Measurements from ENCODE around the gene ISYNA1. TPM values are rescaled to one million over a fixed set of nuclear protein-coding genes. Genes with fewer than 3 reads are reported as not detected.
A peak's percentile ranks its signal among the peaks of the same experiment; 100 is the strongest.

Gene ISYNA1
- total and polyA plus RNA-seq, 2 donors (not counting 3 experiments of a cell fraction or from before 2014, with no cell fraction given): 69.0 to 70.2 TPM

DNA sequence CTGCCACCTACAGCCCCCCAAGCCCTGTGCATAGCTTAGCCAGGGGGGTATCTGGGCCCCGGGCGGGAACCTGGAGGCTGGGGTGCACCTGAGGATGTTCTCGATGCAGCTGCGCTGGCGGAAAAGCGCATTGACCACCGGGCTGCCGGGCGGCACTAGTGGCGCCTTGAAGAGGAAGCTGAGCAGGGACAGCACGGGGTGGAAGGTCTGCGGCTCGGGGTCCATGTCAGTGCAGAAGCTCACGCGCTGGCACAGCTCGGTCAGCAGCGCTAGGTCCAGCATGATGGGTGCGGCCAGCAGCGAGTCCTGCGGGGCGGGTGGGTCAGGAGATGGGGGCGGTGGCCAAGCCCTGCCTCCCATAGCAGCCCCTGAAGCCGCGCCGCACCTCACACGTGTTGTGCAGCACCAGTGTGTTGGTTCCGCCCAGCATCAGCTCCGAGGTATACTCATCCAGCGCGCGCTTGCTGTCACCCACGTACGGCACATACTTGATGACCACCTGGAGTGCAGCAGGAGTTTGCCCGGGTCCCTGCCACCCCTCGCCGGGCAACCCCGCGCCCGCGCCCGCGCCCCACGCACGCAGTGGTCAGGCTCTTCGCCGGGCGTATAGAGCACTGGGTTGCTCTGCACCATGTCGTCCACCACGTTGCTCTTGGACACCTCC, 2.6 kb downstream of the ISYNA1 start:
- H3K4me2 ChIP-seq (ENCODE audit: insufficient read depth, low read length): no peak overlapping the region
- H3K9ac ChIP-seq (replicated peaks; ENCODE audit: extremely low read depth, insufficient read depth, low read length): no peak overlapping the region
- no peaks in the 10 kb centered on the region for H3K9me1 ChIP-seq (replicated peaks; ENCODE audit: control insufficient read depth, extremely low read depth, insufficient read depth, low read length)
- no peak for DNase-seq (ENCODE audit: low read depth, low spot score)
- peaks cover 1% of the 10 kb centered on the region for H3K79me2 ChIP-seq (ENCODE audit: control insufficient read depth, insufficient read depth, low read length)
- H3K9me3 ChIP-seq (replicated peaks; ENCODE audit: control insufficient read depth, insufficient read depth, low read length): no peaks in the 10 kb centered on the region
- dilution Hi-C loops (cut with MboI; ENCODE audit: extremely low pct_ligation_motif_present, low sequenced_read_pairs) (no loop called here), intact Hi-C loops (cut with micrococcal nuclease) (no loop called here)
- ChIA-PET CTCF (no interaction called here), POLR2A (interaction anchor here (0.6 kb wide), 1 partner anchor 119 kb away, joined by 3 read pairs; no protein-coding TSS in a partner anchor)
- no peaks in the 10 kb centered on the region for H4K20me1 ChIP-seq (replicated peaks; ENCODE audit: control insufficient read depth, extremely low read depth, insufficient read depth, low read length)
- no peak overlapping the region for H3K4me3 ChIP-seq (replicated peaks in 1 of 3; ENCODE audit: insufficient read depth in 1 of 3, low read depth in 1 of 3, low read length in 3 of 3)
- H2AFZ ChIP-seq (ENCODE audit: low read depth, low read length): no peak overlapping the region
- H3K36me3 ChIP-seq (ENCODE audit: control insufficient read depth in 2 of 2, extremely low read depth in 1 of 2, insufficient read depth in 2 of 2, low read length in 2 of 2): peaks cover 0 to 2% of the 10 kb centered on the region in 2 experiments
- H3K27ac ChIP-seq (ENCODE audit: insufficient read depth, low read depth, low read length): no peak overlapping the region
- no peak for FAIRE-seq
- TSS peak; percentile 33 for BruUV-seq (replicated peaks)
- peaks cover 14% of the 10 kb centered on the region for H3K4me1 ChIP-seq (ENCODE audit: control insufficient read depth, extremely low read depth, insufficient read depth, low read length)
- no peak for TF ChIP-seq EZH2 (IDR thresholded peaks at IDR 0.05; ENCODE audit: borderline replicate concordance, low read depth, low read length, severe bottlenecking)
- no peak for TF ChIP-seq FOS (IDR thresholded peaks at IDR 0.05; ENCODE audit: borderline replicate concordance, insufficient read depth, low read length)
- no peak for TF ChIP-seq MYC (IDR thresholded peaks at IDR 0.05; ENCODE audit: low read depth, low read length)
- TF ChIP-seq POLR2A (IDR thresholded peaks at IDR 0.05; ENCODE audit: low read depth, low read length): no peak
- no peak for TF ChIP-seq GATA2 (IDR thresholded peaks at IDR 0.05; ENCODE audit: insufficient read depth, insufficient read length, low read depth, low read length)
- TF ChIP-seq, protein P1, sequence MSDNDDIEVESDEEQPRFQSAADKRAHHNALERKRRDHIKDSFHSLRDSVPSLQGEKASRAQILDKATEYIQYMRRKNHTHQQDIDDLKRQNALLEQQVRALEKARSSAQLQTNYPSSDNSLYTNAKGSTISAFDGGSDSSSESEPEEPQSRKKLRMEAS (IDR thresholded peaks at IDR 0.05; ENCODE audit: insufficient read depth, insufficient read length): no peak
- TF ChIP-seq, protein P2, sequence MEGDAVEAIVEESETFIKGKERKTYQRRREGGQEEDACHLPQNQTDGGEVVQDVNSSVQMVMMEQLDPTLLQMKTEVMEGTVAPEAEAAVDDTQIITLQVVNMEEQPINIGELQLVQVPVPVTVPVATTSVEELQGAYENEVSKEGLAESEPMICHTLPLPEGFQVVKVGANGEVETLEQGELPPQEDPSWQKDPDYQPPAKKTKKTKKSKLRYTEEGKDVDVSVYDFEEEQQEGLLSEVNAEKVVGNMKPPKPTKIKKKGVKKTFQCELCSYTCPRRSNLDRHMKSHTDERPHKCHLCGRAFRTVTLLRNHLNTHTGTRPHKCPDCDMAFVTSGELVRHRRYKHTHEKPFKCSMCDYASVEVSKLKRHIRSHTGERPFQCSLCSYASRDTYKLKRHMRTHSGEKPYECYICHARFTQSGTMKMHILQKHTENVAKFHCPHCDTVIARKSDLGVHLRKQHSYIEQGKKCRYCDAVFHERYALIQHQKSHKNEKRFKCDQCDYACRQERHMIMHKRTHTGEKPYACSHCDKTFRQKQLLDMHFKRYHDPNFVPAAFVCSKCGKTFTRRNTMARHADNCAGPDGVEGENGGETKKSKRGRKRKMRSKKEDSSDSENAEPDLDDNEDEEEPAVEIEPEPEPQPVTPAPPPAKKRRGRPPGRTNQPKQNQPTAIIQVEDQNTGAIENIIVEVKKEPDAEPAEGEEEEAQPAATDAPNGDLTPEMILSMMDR (IDR thresholded peaks at IDR 0.05; ENCODE audit: extremely low read depth in 1 of 2, insufficient read depth in 1 of 2, low read depth in 1 of 2, low read length in 2 of 2): no peak
- TF ChIP-seq POLR2AphosphoS5 (IDR thresholded peaks at IDR 0.05; ENCODE audit: insufficient read depth, low read depth, low read length): no peak
- TF ChIP-seq JUN (IDR thresholded peaks at IDR 0.05; ENCODE audit: borderline replicate concordance, insufficient read depth, insufficient read length, low read depth): no peak
- H3K27me3 ChIP-seq (ENCODE audit: control insufficient read depth in 2 of 2, insufficient read depth in 2 of 2, low read length in 2 of 2): no peaks in the 10 kb centered on the region
